K562 (cell line): ENCODE measurements around the gene UBR1. TPM values are rescaled to one million over a fixed set of nuclear protein-coding genes. Genes with fewer than 3 reads are reported as not detected.

Experiments
- HOXB6 ChIP-seq: fragments of 250-450 bp; sonication (Bioruptor Pico); IDR thresholded peaks from 2 replicates; pipeline ENCODE4 v1.5.1; 2022; ENCODE audit warnings: mild to moderate bottlenecking, borderline replicate concordance
- MEF2A ChIP-seq: IDR thresholded peaks from 2 replicates; pipeline ENCODE4 v1.6.1; 2011; ENCODE audit warnings: low read depth, mild to moderate bottlenecking, low read length, moderate library complexity; ENCODE audit not compliant: control insufficient read depth
- NBN ChIP-seq: fragments of 450-650 bp; IDR thresholded peaks from 2 replicates; pipeline ENCODE4 v1.6.1; 2016; ENCODE audit warnings: low read depth, mild to moderate bottlenecking
- NFRKB ChIP-seq: fragments of 450-650 bp; IDR thresholded peaks from 2 replicates; pipeline ENCODE4 v1.6.1; 2016; ENCODE audit warnings: low read depth
- PYGO2 ChIP-seq: fragments of 450-650 bp; IDR thresholded peaks from 2 replicates; pipeline ENCODE4 v1.6.1; 2016; ENCODE audit warnings: mild to moderate bottlenecking, missing genetic modification characterization, moderate library complexity, missing compliant biosample characterization
- RBBP5 ChIP-seq: fragments of 200-600 bp; sonication (generic); IDR thresholded peaks from 2 replicates; pipeline ENCODE4 v1.6.1; 2012; ENCODE audit warnings: borderline replicate concordance, mild to moderate bottlenecking, low read length, control low read depth, inconsistent platforms; ENCODE audit not compliant: insufficient read depth, poor library complexity, severe bottlenecking
- TBL1XR1 ChIP-seq, 2 experiments: IDR thresholded peaks; 2 replicates each; pipeline ENCODE4 v1.6.1; 2012; ENCODE audit warnings: improper control_type of control experiment in 2 of 2, low read length in 2 of 2, mild to moderate bottlenecking in 1 of 2
- TGIF2 ChIP-seq: sonication (generic); formaldehyde crosslinking; IDR thresholded peaks from 2 replicates; pipeline ENCODE4 v1.8.1; 2022; ENCODE audit warnings: mild to moderate bottlenecking, missing genetic modification reagents, moderate library complexity
- THRAP3 ChIP-seq: fragments of 450-650 bp; IDR thresholded peaks from 2 replicates; pipeline ENCODE4 v1.6.1; 2016; ENCODE audit warnings: mild to moderate bottlenecking, inconsistent platforms, borderline replicate concordance
- ZNF589 ChIP-seq: fragments of 200-800 bp; sonication (Bioruptor generic); IDR thresholded peaks from 2 replicates; pipeline ENCODE4 v1.6.1; 2016; ENCODE audit warnings: low read depth, missing genetic modification characterization, missing compliant biosample characterization
- polyA plus RNA-seq, 8 experiments: library from polyadenylated mRNA; depleted of rRNA in 4 of 8; stranded (reverse) in 5 of 8; unstranded in 3 of 8; fragments of >200 nt; fragmentation: Nextera tagmentation in 2 of 8; fragmentation: Illumina TruSeq in 1 of 8; extraction: Ambion mirVana in 2 of 8; extraction: Trizol in 1 of 8; gene quantifications; 2 replicates each; pipeline versions ENCODE4 v1.2.1 to v1.2.3, GENCODE V29; 2011 to 2014; ENCODE audit warnings: inconsistent platforms in 1 of 8, missing spikeins in 1 of 8
- total RNA-seq, 7 experiments: library from RNA; depleted of rRNA in 6 of 7; stranded (reverse); fragments of >200 nt in 6 of 7; fragmentation: Illumina TruSeq in 2 of 7; extraction: Trizol in 2 of 7; gene quantifications; 2 replicates each; pipeline versions ENCODE4 v1.2.1 to v1.2.3, GENCODE V29; 2011 to 2021; ENCODE audit warnings: low replicate concordance in 1 of 7
- TF ChIP-seq, protein P1 (sequence below): fragments of 450-650 bp; IDR thresholded peaks from 2 replicates; pipeline ENCODE4 v1.7.1; 2018; ENCODE audit warnings: mild to moderate bottlenecking, low read depth; ENCODE audit not compliant: partially characterized antibody
- TF ChIP-seq, protein P2 (sequence below): fragments of 450-650 bp; conservative IDR thresholded peaks from 2 replicates; pipeline ENCODE4 v1.6.1; 2016; ENCODE audit warnings: missing genetic modification characterization, low read depth, mild to moderate bottlenecking, control low read depth, missing compliant biosample characterization
- TF ChIP-seq, protein P3 (sequence below): fragments of 450-650 bp; IDR thresholded peaks from 2 replicates; pipeline ENCODE4 v1.7.0; 2016; ENCODE audit warnings: borderline replicate concordance
- TF ChIP-seq, protein P4 (sequence below): sonication (generic); formaldehyde crosslinking; IDR thresholded peaks from 2 replicates; pipeline ENCODE4 v1.8.1; 2023; ENCODE audit warnings: missing genetic modification reagents, mild to moderate bottlenecking, borderline replicate concordance

UBR1 gene
- total and polyA plus RNA-seq, 9 of the 15 experiments (the other 6 are each of a cell fraction or from before 2014, with no cell fraction given) = 5.8 to 30.7 (median 15.3) TPM

DNA sequence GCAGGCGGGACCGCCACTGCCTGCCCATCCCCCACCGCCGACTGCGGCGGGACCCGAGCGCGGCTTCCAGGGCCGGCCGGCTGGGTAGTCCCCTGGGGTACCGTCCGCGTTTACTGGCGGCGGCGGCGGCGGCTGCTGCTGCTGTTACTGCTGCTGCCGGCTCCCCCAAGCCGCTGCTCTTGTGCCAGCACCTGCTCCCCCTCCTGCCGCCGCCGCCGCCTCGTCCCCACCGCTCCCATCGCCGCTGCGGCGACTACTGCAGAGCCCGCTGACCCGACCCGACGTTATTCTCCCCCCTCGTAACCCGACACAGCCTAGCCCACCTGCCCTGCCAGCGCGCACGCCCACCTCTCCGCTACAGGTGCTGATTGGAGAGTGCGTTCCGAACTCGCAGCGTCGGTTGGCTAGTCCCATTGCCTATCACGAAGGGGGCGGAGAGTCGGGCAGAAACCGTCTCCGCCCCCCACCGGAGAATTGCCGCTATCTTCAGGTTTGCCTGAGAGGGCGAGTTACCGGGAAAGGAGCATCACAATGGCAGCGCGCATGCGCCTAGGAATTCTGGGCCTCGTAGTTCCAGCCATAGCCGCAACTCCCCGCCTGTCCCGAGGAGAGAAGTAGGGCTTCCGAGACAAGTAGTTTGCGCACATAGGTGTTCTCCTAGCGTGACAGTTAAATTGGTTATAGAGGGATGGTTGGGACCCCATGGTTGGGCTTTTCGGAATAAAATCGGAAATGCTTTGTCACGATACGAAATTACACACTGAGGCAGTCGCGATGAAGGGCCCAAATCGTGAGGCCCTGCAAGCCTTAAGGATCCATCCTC, 185.1 kb downstream of the UBR1 start, which contains the start of gene TTBK2 (continued):
- TF ChIP-seq THRAP3 (no peak), RBBP5 (peak; percentile 86), ZNF589 (no peak), HOXB6 (CRISPR knock-in tag) (no peak), TGIF2 (no peak), NFRKB (no peak), NBN (0 out of 2 replicates have a peak, but pooled peaks have one; percentile 30), TBL1XR1 (IDR thresholded peaks at IDR 0.05; ENCODE audit: low read length in 2 of 2) (peak in 1 of 2 experiments; percentile 46; a peak in 1 of 4 replicates), MEF2A (no peak), PYGO2 (tag) (no peak)
- TF ChIP-seq, protein P1, sequence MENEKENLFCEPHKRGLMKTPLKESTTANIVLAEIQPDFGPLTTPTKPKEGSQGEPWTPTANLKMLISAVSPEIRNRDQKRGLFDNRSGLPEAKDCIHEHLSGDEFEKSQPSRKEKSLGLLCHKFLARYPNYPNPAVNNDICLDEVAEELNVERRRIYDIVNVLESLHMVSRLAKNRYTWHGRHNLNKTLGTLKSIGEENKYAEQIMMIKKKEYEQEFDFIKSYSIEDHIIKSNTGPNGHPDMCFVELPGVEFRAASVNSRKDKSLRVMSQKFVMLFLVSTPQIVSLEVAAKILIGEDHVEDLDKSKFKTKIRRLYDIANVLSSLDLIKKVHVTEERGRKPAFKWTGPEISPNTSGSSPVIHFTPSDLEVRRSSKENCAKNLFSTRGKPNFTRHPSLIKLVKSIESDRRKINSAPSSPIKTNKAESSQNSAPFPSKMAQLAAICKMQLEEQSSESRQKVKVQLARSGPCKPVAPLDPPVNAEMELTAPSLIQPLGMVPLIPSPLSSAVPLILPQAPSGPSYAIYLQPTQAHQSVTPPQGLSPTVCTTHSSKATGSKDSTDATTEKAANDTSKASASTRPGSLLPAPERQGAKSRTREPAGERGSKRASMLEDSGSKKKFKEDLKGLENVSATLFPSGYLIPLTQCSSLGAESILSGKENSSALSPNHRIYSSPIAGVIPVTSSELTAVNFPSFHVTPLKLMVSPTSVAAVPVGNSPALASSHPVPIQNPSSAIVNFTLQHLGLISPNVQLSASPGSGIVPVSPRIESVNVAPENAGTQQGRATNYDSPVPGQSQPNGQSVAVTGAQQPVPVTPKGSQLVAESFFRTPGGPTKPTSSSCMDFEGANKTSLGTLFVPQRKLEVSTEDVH = peak; percentile 81
- TF ChIP-seq, protein P2, sequence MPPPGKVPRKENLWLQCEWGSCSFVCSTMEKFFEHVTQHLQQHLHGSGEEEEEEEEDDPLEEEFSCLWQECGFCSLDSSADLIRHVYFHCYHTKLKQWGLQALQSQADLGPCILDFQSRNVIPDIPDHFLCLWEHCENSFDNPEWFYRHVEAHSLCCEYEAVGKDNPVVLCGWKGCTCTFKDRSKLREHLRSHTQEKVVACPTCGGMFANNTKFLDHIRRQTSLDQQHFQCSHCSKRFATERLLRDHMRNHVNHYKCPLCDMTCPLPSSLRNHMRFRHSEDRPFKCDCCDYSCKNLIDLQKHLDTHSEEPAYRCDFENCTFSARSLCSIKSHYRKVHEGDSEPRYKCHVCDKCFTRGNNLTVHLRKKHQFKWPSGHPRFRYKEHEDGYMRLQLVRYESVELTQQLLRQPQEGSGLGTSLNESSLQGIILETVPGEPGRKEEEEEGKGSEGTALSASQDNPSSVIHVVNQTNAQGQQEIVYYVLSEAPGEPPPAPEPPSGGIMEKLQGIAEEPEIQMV (tag) = no peak
- TF ChIP-seq, protein P3, sequence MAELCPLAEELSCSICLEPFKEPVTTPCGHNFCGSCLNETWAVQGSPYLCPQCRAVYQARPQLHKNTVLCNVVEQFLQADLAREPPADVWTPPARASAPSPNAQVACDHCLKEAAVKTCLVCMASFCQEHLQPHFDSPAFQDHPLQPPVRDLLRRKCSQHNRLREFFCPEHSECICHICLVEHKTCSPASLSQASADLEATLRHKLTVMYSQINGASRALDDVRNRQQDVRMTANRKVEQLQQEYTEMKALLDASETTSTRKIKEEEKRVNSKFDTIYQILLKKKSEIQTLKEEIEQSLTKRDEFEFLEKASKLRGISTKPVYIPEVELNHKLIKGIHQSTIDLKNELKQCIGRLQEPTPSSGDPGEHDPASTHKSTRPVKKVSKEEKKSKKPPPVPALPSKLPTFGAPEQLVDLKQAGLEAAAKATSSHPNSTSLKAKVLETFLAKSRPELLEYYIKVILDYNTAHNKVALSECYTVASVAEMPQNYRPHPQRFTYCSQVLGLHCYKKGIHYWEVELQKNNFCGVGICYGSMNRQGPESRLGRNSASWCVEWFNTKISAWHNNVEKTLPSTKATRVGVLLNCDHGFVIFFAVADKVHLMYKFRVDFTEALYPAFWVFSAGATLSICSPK = no peak
- TF ChIP-seq, protein P4, sequence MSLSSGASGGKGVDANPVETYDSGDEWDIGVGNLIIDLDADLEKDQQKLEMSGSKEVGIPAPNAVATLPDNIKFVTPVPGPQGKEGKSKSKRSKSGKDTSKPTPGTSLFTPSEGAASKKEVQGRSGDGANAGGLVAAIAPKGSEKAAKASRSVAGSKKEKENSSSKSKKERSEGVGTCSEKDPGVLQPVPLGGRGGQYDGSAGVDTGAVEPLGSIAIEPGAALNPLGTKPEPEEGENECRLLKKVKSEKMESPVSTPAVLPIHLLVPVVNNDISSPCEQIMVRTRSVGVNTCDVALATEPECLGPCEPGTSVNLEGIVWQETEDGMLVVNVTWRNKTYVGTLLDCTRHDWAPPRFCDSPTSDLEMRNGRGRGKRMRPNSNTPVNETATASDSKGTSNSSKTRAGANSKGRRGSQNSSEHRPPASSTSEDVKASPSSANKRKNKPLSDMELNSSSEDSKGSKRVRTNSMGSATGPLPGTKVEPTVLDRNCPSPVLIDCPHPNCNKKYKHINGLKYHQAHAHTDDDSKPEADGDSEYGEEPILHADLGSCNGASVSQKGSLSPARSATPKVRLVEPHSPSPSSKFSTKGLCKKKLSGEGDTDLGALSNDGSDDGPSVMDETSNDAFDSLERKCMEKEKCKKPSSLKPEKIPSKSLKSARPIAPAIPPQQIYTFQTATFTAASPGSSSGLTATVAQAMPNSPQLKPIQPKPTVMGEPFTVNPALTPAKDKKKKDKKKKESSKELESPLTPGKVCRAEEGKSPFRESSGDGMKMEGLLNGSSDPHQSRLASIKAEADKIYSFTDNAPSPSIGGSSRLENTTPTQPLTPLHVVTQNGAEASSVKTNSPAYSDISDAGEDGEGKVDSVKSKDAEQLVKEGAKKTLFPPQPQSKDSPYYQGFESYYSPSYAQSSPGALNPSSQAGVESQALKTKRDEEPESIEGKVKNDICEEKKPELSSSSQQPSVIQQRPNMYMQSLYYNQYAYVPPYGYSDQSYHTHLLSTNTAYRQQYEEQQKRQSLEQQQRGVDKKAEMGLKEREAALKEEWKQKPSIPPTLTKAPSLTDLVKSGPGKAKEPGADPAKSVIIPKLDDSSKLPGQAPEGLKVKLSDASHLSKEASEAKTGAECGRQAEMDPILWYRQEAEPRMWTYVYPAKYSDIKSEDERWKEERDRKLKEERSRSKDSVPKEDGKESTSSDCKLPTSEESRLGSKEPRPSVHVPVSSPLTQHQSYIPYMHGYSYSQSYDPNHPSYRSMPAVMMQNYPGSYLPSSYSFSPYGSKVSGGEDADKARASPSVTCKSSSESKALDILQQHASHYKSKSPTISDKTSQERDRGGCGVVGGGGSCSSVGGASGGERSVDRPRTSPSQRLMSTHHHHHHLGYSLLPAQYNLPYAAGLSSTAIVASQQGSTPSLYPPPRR (CRISPR knock-in tag) = no peak
